ENCODE results near the gene MAGI2. TPM values are rescaled to one million over a fixed set of nuclear protein-coding genes. Genes with fewer than 3 reads are reported as not detected.
"Not testable (repeated sequence)": the region's sequence is repeated elsewhere in the genome, so short reads cannot be mapped to it uniquely, and the experiment has no call there.

Gene MAGI2
- total and polyA plus RNA-seq, 2 of the 13 experiments (the other 11 are each of a cell fraction or from before 2014, with no cell fraction given), result 1.5 to 3.8 TPM

GRCh38 chr7:79451580-79451979, 1.9 kb downstream of the MAGI2 start (continued):
- TF ChIP-seq KIAA2018 (CRISPR knock-in tag; IDR thresholded peaks at IDR 0.05; ENCODE audit: borderline replicate concordance) (no peak), MLLT10 (CRISPR knock-in tag; IDR thresholded peaks at IDR 0.05) (no peak), CSRNP2 (CRISPR knock-in tag; conservative IDR thresholded peaks at IDR 0.05; ENCODE audit: low read depth) (no peak)

GRCh38 chr7:79442766-79443165, 10.7 kb downstream of the MAGI2 start:
- FAIRE-seq; H3K27me3 ChIP-seq (ENCODE audit: control insufficient read depth in 1 of 2, insufficient read depth in 2 of 2, low read length in 2 of 2); in situ Hi-C loops (cut with HindIII; ENCODE audit: extremely low pct_ligation_motif_present, low pct_unique_long_range_greater_than_20kb); H3K36me3 ChIP-seq (replicated peaks in 1 of 2; ENCODE audit: control insufficient read depth in 1 of 2, insufficient read depth in 2 of 2, low read length in 2 of 2); H3K9me3 ChIP-seq (ENCODE audit: low read length); CTCF ChIA-PET (ENCODE audit: low intra/inter-chr PET ratio, low total read pairs); H4K20me1 ChIP-seq (ENCODE audit: insufficient read depth, low read length); H3K9ac ChIP-seq (ENCODE audit: insufficient read depth, low read depth, low read length); DNase-seq (ENCODE audit: low spot score); H2AFZ ChIP-seq (ENCODE audit: low read length); intact Hi-C loops (cut with micrococcal nuclease; ENCODE audit: unreplicated experiment); H3K27ac ChIP-seq (ENCODE audit: extremely low read length, insufficient read depth, low read length); BruUV-seq (replicated peaks); ATAC-seq; H3K4me3 ChIP-seq (replicated peaks in 1 of 3; ENCODE audit: insufficient read depth in 1 of 3, low read depth in 2 of 3, low read length in 3 of 3); H3K4me1 ChIP-seq (ENCODE audit: insufficient read depth, low read length); H3K4me2 ChIP-seq (ENCODE audit: low read depth, low read length); H3K79me2 ChIP-seq (ENCODE audit: insufficient read depth, low read length): not testable (repeated sequence)
- POLR2A ChIA-PET, result interaction anchor here (1.4 kb wide), 1 partner anchor 9 kb away, joined by 4 read pairs; no protein-coding TSS in a partner anchor
- WGBS (ENCODE audit: low lambda C conversion rate), result 68% methylated on average over 3 of the region's 3 CpGs
